H9 (cell line): ENCODE measurements around the gene STAMBPL1. TPM values are rescaled to one million over a fixed set of nuclear protein-coding genes. Genes with fewer than 3 reads are reported as not detected.
A peak's percentile ranks its signal among the peaks of the same experiment; 100 is the strongest.

Experiments
- DNase-seq: peaks from one replicate; pipeline ENCODE4 v3.0.0-alpha.2; 2017
- H2AFZ ChIP-seq: one replicate; pipeline ENCODE4 v1.6.1; 2013; ENCODE audit warnings: mild to moderate bottlenecking, low read length, control low read depth, moderate library complexity
- H2AK5ac ChIP-seq: 2 replicates; pipeline ENCODE4 v1.6.1; 2013; ENCODE audit warnings: low read length, control low read depth, mixed read lengths; ENCODE audit not compliant: insufficient read length
- H2BK120ac ChIP-seq: one replicate; pipeline ENCODE4 v1.6.1; 2013; ENCODE audit warnings: low read depth, mild to moderate bottlenecking, low read length, control low read depth, inconsistent platforms; ENCODE audit not compliant: poor library complexity, severe bottlenecking
- H2BK12ac ChIP-seq: 2 replicates; pipeline ENCODE4 v1.6.1; 2013; ENCODE audit warnings: low read length, control low read depth, mixed read lengths, low read depth; ENCODE audit not compliant: insufficient read length
- H2BK15ac ChIP-seq: 2 replicates; pipeline ENCODE4 v1.6.1; 2013; ENCODE audit warnings: low read depth, low read length, control low read depth
- H2BK20ac ChIP-seq: one replicate; pipeline ENCODE4 v1.6.1; 2013; ENCODE audit warnings: low read depth, mild to moderate bottlenecking, low read length, control low read depth, inconsistent platforms; ENCODE audit not compliant: poor library complexity, severe bottlenecking
- H2BK5ac ChIP-seq: 2 replicates; pipeline ENCODE4 v1.6.1; 2013; ENCODE audit warnings: low read length, control low read depth, mixed read lengths; ENCODE audit not compliant: insufficient read length
- H3K14ac ChIP-seq: 2 replicates; pipeline ENCODE4 v1.6.1; 2013; ENCODE audit warnings: low read length, control low read depth; ENCODE audit not compliant: insufficient read depth
- H3K18ac ChIP-seq: 2 replicates; pipeline ENCODE4 v1.6.1; 2013; ENCODE audit warnings: low read depth, mild to moderate bottlenecking, mixed read lengths, low read length, control low read depth; ENCODE audit not compliant: insufficient read length
- H3K23ac ChIP-seq: 2 replicates; pipeline ENCODE4 v1.6.1; 2013; ENCODE audit warnings: low read length, control low read depth, mixed read lengths, low read depth; ENCODE audit not compliant: insufficient read length
- H3K23me2 ChIP-seq: 2 replicates; pipeline ENCODE4 v1.6.1; 2013; ENCODE audit warnings: low read depth, mild to moderate bottlenecking, mixed read lengths, low read length, control low read depth; ENCODE audit not compliant: insufficient read length, poor library complexity, severe bottlenecking
- H3K27ac ChIP-seq: 2 replicates; pipeline ENCODE4 v1.5.1; 2013; ENCODE audit warnings: low read length, control low read depth, mixed read lengths, low read depth; ENCODE audit not compliant: insufficient read length
- H3K27me3 ChIP-seq: 2 replicates; pipeline ENCODE4 v1.6.1; 2013; ENCODE audit warnings: low read length, control low read depth, inconsistent platforms; ENCODE audit not compliant: insufficient read depth
- H3K4ac ChIP-seq: 2 replicates; pipeline ENCODE4 v1.6.1; 2013; ENCODE audit warnings: low read depth, mild to moderate bottlenecking, control low read depth, inconsistent platforms, low read length, moderate library complexity
- H3K4me1 ChIP-seq: 2 replicates; pipeline ENCODE4 v1.6.1; 2013; ENCODE audit warnings: low read length, control low read depth, inconsistent platforms; ENCODE audit not compliant: insufficient read depth
- H3K4me2 ChIP-seq: 2 replicates; pipeline ENCODE4 v1.6.1; 2013; ENCODE audit warnings: low read length, control low read depth, mixed read lengths; ENCODE audit not compliant: insufficient read length, insufficient read depth
- H3K56ac ChIP-seq: 2 replicates; pipeline ENCODE4 v1.6.1; 2013; ENCODE audit warnings: low read depth, mild to moderate bottlenecking, mixed read lengths, low read length, control low read depth; ENCODE audit not compliant: insufficient read length
- H3K79me1 ChIP-seq: 2 replicates; pipeline ENCODE4 v1.6.1; 2013; ENCODE audit warnings: low read depth, mild to moderate bottlenecking, moderate library complexity, low read length, control low read depth, inconsistent platforms; ENCODE audit not compliant: insufficient read depth, poor library complexity, severe bottlenecking
- H3K79me2 ChIP-seq: 2 replicates; pipeline ENCODE4 v1.6.1; 2013; ENCODE audit warnings: low read length, control low read depth, inconsistent platforms; ENCODE audit not compliant: insufficient read depth
- H3K9ac ChIP-seq: 2 replicates; pipeline ENCODE4 v1.6.1; 2013; ENCODE audit warnings: low read length, control low read depth, mixed read lengths; ENCODE audit not compliant: insufficient read length; ENCODE audit errors: extremely low read depth
- H3K9me3 ChIP-seq: one replicate; pipeline ENCODE4 v1.6.1; 2013; ENCODE audit warnings: low read depth, low read length, inconsistent platforms; ENCODE audit not compliant: control insufficient read depth
- H3T11ph ChIP-seq: one replicate; pipeline ENCODE4 v1.6.1; 2013; ENCODE audit warnings: mild to moderate bottlenecking, low read length, control low read depth, inconsistent platforms
- H4K20me1 ChIP-seq: one replicate; pipeline ENCODE4 v1.6.1; 2013; ENCODE audit not compliant: control insufficient read depth, insufficient read length, insufficient read depth
- H4K5ac ChIP-seq: 2 replicates; pipeline ENCODE4 v1.6.1; 2013; ENCODE audit warnings: low read depth, mild to moderate bottlenecking, mixed read lengths, low read length, control low read depth; ENCODE audit not compliant: insufficient read length
- H4K8ac ChIP-seq: replicated peaks from 2 replicates; pipeline ENCODE4 v1.6.1; 2013; ENCODE audit warnings: low read length, control low read depth, mixed read lengths, low read depth; ENCODE audit not compliant: insufficient read length
- H4K91ac ChIP-seq: 2 replicates; pipeline ENCODE4 v1.6.1; 2013; ENCODE audit warnings: low read depth, mild to moderate bottlenecking, moderate library complexity, mixed read lengths, low read length, control low read depth; ENCODE audit not compliant: insufficient read length
- H3K27ac Mint-ChIP-seq, 3 experiments: 2 replicates in 2 of 3; 3 replicates in 1 of 3; pipeline ENCODE4 v1.8.0; 2020 to 2021; ENCODE audit warnings: mixed read lengths in 3 of 3, mild to moderate bottlenecking in 1 of 3, moderate library complexity in 1 of 3
- H3K27me3 Mint-ChIP-seq: 2 replicates; pipeline ENCODE4 v1.8.0; 2021; ENCODE audit warnings: low read depth, mild to moderate bottlenecking, moderate library complexity, mixed read lengths
- H3K36me3 Mint-ChIP-seq, 3 experiments: 2 replicates in 2 of 3; 3 replicates in 1 of 3; pipeline ENCODE4 v1.8.0; 2020 to 2021; ENCODE audit warnings: low read depth in 3 of 3, mixed read lengths in 3 of 3; ENCODE audit not compliant: insufficient read depth in 1 of 3
- H3K4me1 Mint-ChIP-seq, 2 experiments: 2 replicates each; pipeline ENCODE4 v1.8.0; 2020; ENCODE audit warnings: mixed read lengths in 2 of 2
- H3K4me3 Mint-ChIP-seq, 2 experiments: 2 replicates in 1 of 2; 3 replicates in 1 of 2; pipeline ENCODE4 v1.8.0; 2020 to 2021; ENCODE audit warnings: mild to moderate bottlenecking in 2 of 2, mixed read lengths in 2 of 2, moderate library complexity in 1 of 2
- H3K9me3 Mint-ChIP-seq, 2 experiments: 2 replicates in 1 of 2; 3 replicates in 1 of 2; pipeline ENCODE4 v1.8.0; 2020; ENCODE audit warnings: mild to moderate bottlenecking in 2 of 2, mixed read lengths in 2 of 2, moderate library complexity in 1 of 2
- WGBS: extraction: QIAGEN DNeasy Blood & Tissue Kit; methylation state at CpG from one replicate; pipeline ENCODE4 v1.1.7; 2013; ENCODE audit warnings: missing lambda C conversion rate, low lambda C conversion rate, mixed read lengths; ENCODE audit not compliant: insufficient read length; ENCODE audit errors: extremely low coverage; 5-methylcytosine and 5-hydroxymethylcytosine counted together
- total RNA-seq: library from RNA; stranded (reverse); gene quantifications from 2 replicates; pipeline ENCODE4 v1.2.1, GENCODE V29; 2021
- TF ChIP-seq, protein P1 (sequence below): fragments of 200-600 bp; sonication (generic); conservative IDR thresholded peaks from 3 replicates; pipeline ENCODE4 v1.8.0; 2021; ENCODE audit warnings: antibody characterized with exemption, mild to moderate bottlenecking

The STAMBPL1 gene
- total RNA-seq, 1 experiment from 2014 or later, result 3.2 TPM

DNA sequence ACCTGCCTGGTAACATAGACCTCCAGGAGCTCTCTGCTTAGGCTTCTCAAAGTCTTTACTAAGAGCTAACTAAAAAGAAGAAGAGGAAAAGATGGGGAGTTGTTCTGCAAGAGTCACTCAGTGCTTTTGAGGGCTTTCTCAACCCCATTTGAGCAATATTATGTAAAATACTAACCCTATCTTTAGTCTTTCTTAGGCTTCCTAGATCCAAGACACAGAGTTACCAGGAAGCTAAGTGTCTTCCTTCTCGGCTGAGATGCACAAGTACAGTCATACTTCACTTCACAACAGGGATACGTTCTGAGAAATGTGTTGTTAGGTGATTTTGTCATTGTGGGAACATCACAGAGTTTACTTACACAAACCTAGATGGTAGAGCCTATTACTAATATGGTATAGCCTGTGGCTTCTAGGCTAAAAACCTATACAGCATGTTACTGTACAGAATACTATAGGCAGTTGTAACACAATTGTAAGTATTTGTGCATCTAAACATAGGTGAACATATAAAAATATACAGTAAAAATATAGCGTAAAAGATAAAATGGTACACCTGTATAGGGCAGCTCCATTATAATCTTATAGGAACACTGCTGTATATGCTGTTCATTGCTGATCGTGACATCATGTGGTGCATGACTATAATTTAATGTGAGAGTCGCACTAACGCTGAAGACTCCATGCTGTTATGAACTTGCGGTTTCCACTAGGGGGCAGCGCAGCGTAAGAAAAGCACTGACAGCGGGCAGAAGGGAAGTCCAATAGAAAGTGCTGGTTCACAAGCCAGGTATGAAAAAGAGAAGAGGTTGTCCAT is 44.7 kb upstream of the STAMBPL1 start:
- peaks cover 1% of the 10 kb centered on the region; the same call in 1 of the 2 replicates for H3K27me3 Mint-ChIP-seq
- Histone ChIP-seq H3K79me1 (no peaks in the 10 kb centered on the region), H3K23ac (no peak overlapping the region), H3K27ac (no peak overlapping the region), H3K4me2 (no peak overlapping the region), H3K18ac (no peak overlapping the region), H4K8ac (no peak overlapping the region), H2BK15ac (no peak overlapping the region), H4K91ac (no peak overlapping the region), H2BK12ac (no peak overlapping the region), H3K23me2 (no peaks in the 10 kb centered on the region), H3K9me3 (no peaks in the 10 kb centered on the region), H3K9ac (no peak overlapping the region), H2BK120ac (no peak overlapping the region), H3K14ac (no peak overlapping the region), H3K27me3 (no peaks in the 10 kb centered on the region), H2BK20ac (no peak overlapping the region), H2AFZ (no peak overlapping the region), H3K56ac (no peak overlapping the region), H4K5ac (no peak overlapping the region), H3K4me1 (no peaks in the 10 kb centered on the region), H3T11ph (no peak overlapping the region), H3K4ac (no peak overlapping the region), H2AK5ac (no peak overlapping the region), H3K79me2 (no peaks in the 10 kb centered on the region), H4K20me1 (no peaks in the 10 kb centered on the region), H2BK5ac (no peak overlapping the region)
- peak; percentile 72 for DNase-seq
- no peaks in the 10 kb centered on the region for H3K36me3 Mint-ChIP-seq
- H3K4me1 Mint-ChIP-seq, result 0 out of 4 replicates have a peak, but pooled peaks cover 0 to 2% of the 10 kb centered on the region in 2 experiments
- no peak overlapping the region for H3K4me3 Mint-ChIP-seq
- H3K9me3 Mint-ChIP-seq, result no peaks in the 10 kb centered on the region
- TF ChIP-seq, protein P1, sequence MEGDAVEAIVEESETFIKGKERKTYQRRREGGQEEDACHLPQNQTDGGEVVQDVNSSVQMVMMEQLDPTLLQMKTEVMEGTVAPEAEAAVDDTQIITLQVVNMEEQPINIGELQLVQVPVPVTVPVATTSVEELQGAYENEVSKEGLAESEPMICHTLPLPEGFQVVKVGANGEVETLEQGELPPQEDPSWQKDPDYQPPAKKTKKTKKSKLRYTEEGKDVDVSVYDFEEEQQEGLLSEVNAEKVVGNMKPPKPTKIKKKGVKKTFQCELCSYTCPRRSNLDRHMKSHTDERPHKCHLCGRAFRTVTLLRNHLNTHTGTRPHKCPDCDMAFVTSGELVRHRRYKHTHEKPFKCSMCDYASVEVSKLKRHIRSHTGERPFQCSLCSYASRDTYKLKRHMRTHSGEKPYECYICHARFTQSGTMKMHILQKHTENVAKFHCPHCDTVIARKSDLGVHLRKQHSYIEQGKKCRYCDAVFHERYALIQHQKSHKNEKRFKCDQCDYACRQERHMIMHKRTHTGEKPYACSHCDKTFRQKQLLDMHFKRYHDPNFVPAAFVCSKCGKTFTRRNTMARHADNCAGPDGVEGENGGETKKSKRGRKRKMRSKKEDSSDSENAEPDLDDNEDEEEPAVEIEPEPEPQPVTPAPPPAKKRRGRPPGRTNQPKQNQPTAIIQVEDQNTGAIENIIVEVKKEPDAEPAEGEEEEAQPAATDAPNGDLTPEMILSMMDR, result peak; percentile 90
- no peak overlapping the region for H3K27ac Mint-ChIP-seq
- no CpG with 5 or more reads among the region's 10 CpGs for WGBS
